HCT116 (cell line): Measurements from ENCODE around the gene EPHX1. TPM values are rescaled to one million over a fixed set of nuclear protein-coding genes. Genes with fewer than 3 reads are reported as not detected.

Experiments used
- ATAC-seq: fragments of 200-7000 bp; cut with Tn5 transposase; 2 replicates; pipeline ENCODE4 v1.9.1; 2020; ENCODE audit warnings: mild to moderate bottlenecking, moderate library complexity
- BruUV-seq: library from RNA; stranded (reverse); fragments of 400-500 nt; replicated peaks from 2 replicates; lab custom pipeline; 2021; lab: Mats Ljungman, UMichigan
- CTCF ChIA-PET: fragments of 300-600 bp; sonication (Branson Sonifier 250); formaldehyde crosslinking; loops from one replicate; lab custom pipeline; 2021; ENCODE audit warnings: antibody characterized with exemption; lab: Charles Lee
- POLR2A ChIA-PET: fragments of 300-600, 350-600 bp; sonication (Branson Sonifier 250); formaldehyde crosslinking; loops from one replicate; lab custom pipeline; 2021; ENCODE audit warnings: antibody characterized with exemption; lab: Charles Lee
- RAD21 ChIA-PET, 2 experiments: fragments of 300-600 bp; sonication (Branson Sonifier 250); formaldehyde crosslinking; loops; one replicate each; lab custom pipeline; 2023; ENCODE audit warnings: low total read pairs in 2 of 2; ENCODE audit not compliant: uncharacterized antibody in 2 of 2, unreplicated experiment in 2 of 2, low non-redundant PET in 1 of 2; lab: Charles Lee
- DNase-seq: peaks from one replicate; pipeline ENCODE4 v3.0.0-alpha.2; 2010; ENCODE audit warnings: low read depth, low spot score
- H2AFZ ChIP-seq: fragments of 200-600 bp; shearing (Covaris generic), sonication (generic); 2 replicates; pipeline ENCODE4 v1.6.1; 2017; ENCODE audit warnings: low read depth, mixed run types, mixed read lengths, antibody characterized with exemption, low read length; ENCODE audit not compliant: poor library complexity, severe bottlenecking
- H3K27ac ChIP-seq: 2 replicates; pipeline ENCODE4 v1.5.1; 2012; ENCODE audit warnings: low read depth, low read length
- H3K27me3 ChIP-seq: fragments of 200-600 bp; sonication (generic); 2 replicates; pipeline ENCODE4 v1.6.1; 2016; ENCODE audit warnings: mixed run types, low read length, mixed read lengths; ENCODE audit not compliant: insufficient read depth
- H3K36me3 ChIP-seq, 2 experiments: fragments of 200-500 bp in 1 of 2; fragments of 200-600 bp in 1 of 2; sonication (Bioruptor generic) in 1 of 2; sonication (generic) in 1 of 2; 2 replicates each; pipeline versions ENCODE4 v1.5.1 to v1.6.1; 2014 to 2016; ENCODE audit warnings: low read length in 2 of 2, inconsistent platforms in 1 of 2, mixed read lengths in 1 of 2, mixed run types in 1 of 2; ENCODE audit not compliant: insufficient read depth in 2 of 2, control insufficient read depth in 1 of 2
- H3K4me1 ChIP-seq, 2 experiments: fragments of 200-600 bp in 1 of 2; sonication (generic) in 1 of 2; 2 replicates each; pipeline versions ENCODE4 v1.5.1 to v1.6.1; 2012 to 2017; ENCODE audit warnings: low read length in 2 of 2, inconsistent platforms in 1 of 2, mild to moderate bottlenecking in 1 of 2, mixed read lengths in 1 of 2, mixed run types in 1 of 2, moderate library complexity in 1 of 2; ENCODE audit not compliant: insufficient read depth in 2 of 2, control insufficient read depth in 1 of 2
- H3K4me2 ChIP-seq: fragments of 200-600 bp; sonication (generic); 2 replicates; pipeline ENCODE4 v1.6.1; 2017; ENCODE audit warnings: mixed run types, low read length, mixed read lengths
- H3K4me3 ChIP-seq, 2 experiments: fragments of 200-600 bp in 1 of 2; sonication (generic) in 1 of 2; replicated peaks in 1 of 2; 2 replicates each; pipeline ENCODE4 v1.5.1; 2011 to 2016; ENCODE audit warnings: low read length in 2 of 2, control low read depth in 1 of 2, low read depth in 1 of 2, mild to moderate bottlenecking in 1 of 2, mixed read lengths in 1 of 2, mixed run types in 1 of 2
- H3K79me2 ChIP-seq: fragments of 200-600 bp; sonication (generic); 2 replicates; pipeline ENCODE4 v1.6.1; 2017; ENCODE audit warnings: mild to moderate bottlenecking, mixed run types, low read length, moderate library complexity, mixed read lengths; ENCODE audit not compliant: insufficient read depth
- H3K9ac ChIP-seq: fragments of 200-600 bp; sonication (generic); 2 replicates; pipeline ENCODE4 v1.6.1; 2016; ENCODE audit warnings: low read length, mixed read lengths
- H3K9me2 ChIP-seq: fragments of 200-600 bp; sonication (generic), shearing (Covaris generic); 2 replicates; pipeline ENCODE4 v1.6.1; 2017; ENCODE audit warnings: mixed run types, mild to moderate bottlenecking, moderate library complexity; ENCODE audit not compliant: insufficient read depth
- H3K9me3 ChIP-seq, 2 experiments: fragments of 200-500 bp in 1 of 2; fragments of 200-600 bp in 1 of 2; sonication (Bioruptor generic) in 1 of 2; sonication (generic) in 1 of 2; 2 replicates each; pipeline ENCODE4 v1.6.1; 2014 to 2017; ENCODE audit warnings: low read length in 2 of 2, mixed read lengths in 2 of 2, inconsistent platforms in 1 of 2, low read depth in 1 of 2, mild to moderate bottlenecking in 1 of 2, mixed run types in 1 of 2, moderate library complexity in 1 of 2; ENCODE audit not compliant: control insufficient read depth in 1 of 2, insufficient read depth in 1 of 2
- H4K20me1 ChIP-seq: fragments of 200-600 bp; sonication (generic), shearing (Covaris generic); 2 replicates; pipeline ENCODE4 v1.6.1; 2017; ENCODE audit warnings: mixed run types, mild to moderate bottlenecking, moderate library complexity; ENCODE audit not compliant: insufficient read depth
- ATF3 ChIP-seq: IDR thresholded peaks from 2 replicates; pipeline ENCODE4 v1.6.1; 2012
- CTCF ChIP-seq, 3 experiments: fragments of 200-600 bp in 1 of 3; sonication (generic) in 1 of 3; IDR thresholded peaks in 2 of 3; conservative IDR thresholded peaks in 1 of 3; 2 replicates each; pipeline ENCODE4 v1.5.1; 2012 to 2017; ENCODE audit warnings: low read depth in 2 of 3, low read length in 2 of 3, antibody characterized with exemption in 1 of 3, borderline replicate concordance in 1 of 3, control low read depth in 1 of 3, mild to moderate bottlenecking in 1 of 3, mixed read lengths in 1 of 3, mixed run types in 1 of 3, moderate library complexity in 1 of 3; ENCODE audit not compliant: insufficient read depth in 1 of 3
- ELF1 ChIP-seq: IDR thresholded peaks from 2 replicates; pipeline ENCODE4 v1.6.1; 2012; ENCODE audit warnings: low read depth, borderline replicate concordance
- FOSL1 ChIP-seq: IDR thresholded peaks from 2 replicates; pipeline ENCODE4 v1.6.1; 2012; ENCODE audit warnings: low read depth
- JUND ChIP-seq: IDR thresholded peaks from 2 replicates; pipeline ENCODE4 v1.6.1; 2012
- POLR2A ChIP-seq: IDR thresholded peaks from 2 replicates; pipeline ENCODE4 v1.7.0; 2011; ENCODE audit warnings: borderline replicate concordance; ENCODE audit not compliant: insufficient read depth, insufficient read length; ENCODE audit errors: extremely low read depth
- SP1 ChIP-seq: IDR thresholded peaks from 2 replicates; pipeline ENCODE4 v1.6.1; 2012; ENCODE audit warnings: low read depth
- SRF ChIP-seq: IDR thresholded peaks from 2 replicates; pipeline ENCODE4 v1.6.1; 2012; ENCODE audit warnings: low read depth
- TCF7L2 ChIP-seq: IDR thresholded peaks from 2 replicates; pipeline ENCODE4 v1.7.0; 2011; ENCODE audit warnings: borderline replicate concordance, inconsistent platforms; ENCODE audit not compliant: insufficient read depth, insufficient read length; ENCODE audit errors: extremely low read depth
- ZNF274 ChIP-seq: fragments of 200-500 bp; sonication (Bioruptor generic); IDR thresholded peaks from 2 replicates; pipeline ENCODE4 v1.6.1; 2014; ENCODE audit warnings: mild to moderate bottlenecking, low read depth, low read length, inconsistent platforms
- intact Hi-C: fragments of 100-400 bp; cut with micrococcal nuclease; formaldehyde crosslinking; loops from 2 replicates; pipeline ENCODE4 v1.10.0; 2022
- total RNA-seq: library from RNA; stranded (reverse); gene quantifications from one replicate; pipeline ENCODE4 v1.2.1, GENCODE V29; 2021; ENCODE audit not compliant: unreplicated experiment
- TF ChIP-seq, protein P1 (sequence below): IDR thresholded peaks from 2 replicates; pipeline ENCODE4 v1.6.1; 2011; ENCODE audit warnings: mild to moderate bottlenecking, low read length, moderate library complexity; ENCODE audit not compliant: insufficient replicate concordance; ENCODE audit errors: extremely low read depth
- TF ChIP-seq, protein P2 (sequence below): IDR thresholded peaks from 2 replicates; pipeline ENCODE4 v1.6.1; 2012; ENCODE audit warnings: low read depth

EPHX1 gene
- total RNA-seq, 1 experiment from 2014 or later: 44.6 TPM

DNA sequence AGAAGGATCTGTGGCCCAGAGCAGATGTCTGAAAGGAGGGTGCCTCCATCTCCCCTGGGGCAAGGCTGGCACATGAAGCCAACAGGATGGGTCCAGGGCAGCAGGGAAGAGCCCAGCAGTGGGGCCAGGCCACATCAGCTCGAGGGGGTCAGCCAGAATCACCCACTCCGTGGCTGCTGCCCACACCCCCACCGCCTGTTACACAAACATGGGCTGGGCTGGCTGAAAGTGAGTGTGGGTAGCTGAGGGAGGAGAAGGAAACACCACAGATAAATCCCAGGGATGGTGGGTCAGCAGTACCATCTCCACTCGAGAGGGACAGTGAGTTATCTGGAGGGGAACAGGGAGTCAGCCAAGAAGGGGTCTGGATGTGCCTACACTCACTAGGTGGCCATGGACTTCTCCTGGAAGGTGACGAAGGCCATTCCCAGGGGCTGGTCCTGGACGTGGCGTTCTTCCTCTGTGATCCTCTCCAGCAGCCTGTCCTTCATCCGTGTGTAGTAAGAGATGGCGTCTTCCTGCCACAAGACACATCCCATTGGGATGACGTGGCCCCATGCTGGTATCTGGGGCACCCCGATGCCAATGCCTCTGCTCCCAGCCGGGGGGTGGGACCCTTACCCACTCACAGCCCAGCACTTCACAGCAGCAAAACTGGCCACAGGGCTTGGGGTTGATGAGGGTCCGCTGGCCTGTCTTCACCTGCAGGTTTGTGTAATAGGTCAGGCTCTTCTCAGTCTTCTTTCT lies 52.1 kb downstream of the EPHX1 start:
- Histone ChIP-seq H3K27me3 (no peaks in the 10 kb centered on the region), H3K4me2 (no peak overlapping the region), H3K4me3 (no peak overlapping the region), H3K9ac (no peak overlapping the region), H2AFZ (no peak overlapping the region), H3K27ac (no peak overlapping the region), H3K9me3 (no peaks in the 10 kb centered on the region), H3K9me2 (no peaks in the 10 kb centered on the region), H4K20me1 (no peaks in the 10 kb centered on the region; the same call in 1 of the 2 replicates), H3K4me1 (peaks cover 11 to 15% of the 10 kb centered on the region in 2 experiments), H3K79me2 (no peaks in the 10 kb centered on the region), H3K36me3 (peaks cover 0 to 11% of the 10 kb centered on the region in 2 experiments; a peak in 3 of 4 replicates)
- TF ChIP-seq CTCF (IDR thresholded peaks at IDR 0.05 in 2 of 3, conservative IDR thresholded peaks at IDR 0.05 in 1 of 3; ENCODE audit: borderline replicate concordance in 1 of 3, insufficient read depth in 1 of 3, low read depth in 2 of 3, low read length in 2 of 3) (no peak), ATF3 (no peak), JUND (no peak), TCF7L2 (no peak), FOSL1 (no peak), ZNF274 (no peak), ELF1 (no peak), SRF (no peak), POLR2A (no peak), SP1 (no peak)
- TF ChIP-seq, protein P1, sequence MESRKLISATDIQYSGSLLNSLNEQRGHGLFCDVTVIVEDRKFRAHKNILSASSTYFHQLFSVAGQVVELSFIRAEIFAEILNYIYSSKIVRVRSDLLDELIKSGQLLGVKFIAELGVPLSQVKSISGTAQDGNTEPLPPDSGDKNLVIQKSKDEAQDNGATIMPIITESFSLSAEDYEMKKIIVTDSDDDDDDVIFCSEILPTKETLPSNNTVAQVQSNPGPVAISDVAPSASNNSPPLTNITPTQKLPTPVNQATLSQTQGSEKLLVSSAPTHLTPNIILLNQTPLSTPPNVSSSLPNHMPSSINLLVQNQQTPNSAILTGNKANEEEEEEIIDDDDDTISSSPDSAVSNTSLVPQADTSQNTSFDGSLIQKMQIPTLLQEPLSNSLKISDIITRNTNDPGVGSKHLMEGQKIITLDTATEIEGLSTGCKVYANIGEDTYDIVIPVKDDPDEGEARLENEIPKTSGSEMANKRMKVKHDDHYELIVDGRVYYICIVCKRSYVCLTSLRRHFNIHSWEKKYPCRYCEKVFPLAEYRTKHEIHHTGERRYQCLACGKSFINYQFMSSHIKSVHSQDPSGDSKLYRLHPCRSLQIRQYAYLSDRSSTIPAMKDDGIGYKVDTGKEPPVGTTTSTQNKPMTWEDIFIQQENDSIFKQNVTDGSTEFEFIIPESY: no peak
- TF ChIP-seq, protein P2, sequence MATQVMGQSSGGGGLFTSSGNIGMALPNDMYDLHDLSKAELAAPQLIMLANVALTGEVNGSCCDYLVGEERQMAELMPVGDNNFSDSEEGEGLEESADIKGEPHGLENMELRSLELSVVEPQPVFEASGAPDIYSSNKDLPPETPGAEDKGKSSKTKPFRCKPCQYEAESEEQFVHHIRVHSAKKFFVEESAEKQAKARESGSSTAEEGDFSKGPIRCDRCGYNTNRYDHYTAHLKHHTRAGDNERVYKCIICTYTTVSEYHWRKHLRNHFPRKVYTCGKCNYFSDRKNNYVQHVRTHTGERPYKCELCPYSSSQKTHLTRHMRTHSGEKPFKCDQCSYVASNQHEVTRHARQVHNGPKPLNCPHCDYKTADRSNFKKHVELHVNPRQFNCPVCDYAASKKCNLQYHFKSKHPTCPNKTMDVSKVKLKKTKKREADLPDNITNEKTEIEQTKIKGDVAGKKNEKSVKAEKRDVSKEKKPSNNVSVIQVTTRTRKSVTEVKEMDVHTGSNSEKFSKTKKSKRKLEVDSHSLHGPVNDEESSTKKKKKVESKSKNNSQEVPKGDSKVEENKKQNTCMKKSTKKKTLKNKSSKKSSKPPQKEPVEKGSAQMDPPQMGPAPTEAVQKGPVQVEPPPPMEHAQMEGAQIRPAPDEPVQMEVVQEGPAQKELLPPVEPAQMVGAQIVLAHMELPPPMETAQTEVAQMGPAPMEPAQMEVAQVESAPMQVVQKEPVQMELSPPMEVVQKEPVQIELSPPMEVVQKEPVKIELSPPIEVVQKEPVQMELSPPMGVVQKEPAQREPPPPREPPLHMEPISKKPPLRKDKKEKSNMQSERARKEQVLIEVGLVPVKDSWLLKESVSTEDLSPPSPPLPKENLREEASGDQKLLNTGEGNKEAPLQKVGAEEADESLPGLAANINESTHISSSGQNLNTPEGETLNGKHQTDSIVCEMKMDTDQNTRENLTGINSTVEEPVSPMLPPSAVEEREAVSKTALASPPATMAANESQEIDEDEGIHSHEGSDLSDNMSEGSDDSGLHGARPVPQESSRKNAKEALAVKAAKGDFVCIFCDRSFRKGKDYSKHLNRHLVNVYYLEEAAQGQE: no peak
- ATAC-seq (no peak), DNase-seq (no peak)
- CTCF ChIA-PET: no interaction called here
- intact Hi-C loops: no loop called here
- RAD21 ChIA-PET: no interaction called here
- no TSS peak for BruUV-seq
- POLR2A ChIA-PET: no interaction called here
